Measurements from ENCODE around the gene PGA5.

Gene PGA5

GRCh38 chr11:61297341-61297740, 56.4 kb downstream of the PGA5 start (continued):
- no peak for TF ChIP-seq POU6F1 (CRISPR knock-in tag; IDR thresholded peaks at IDR 0.05; ENCODE audit: borderline replicate concordance, low read depth)
- TF ChIP-seq CSDC2 (CRISPR knock-in tag; IDR thresholded peaks at IDR 0.05): no peak
- no peak for TF ChIP-seq ZC3H10 (CRISPR knock-in tag; IDR thresholded peaks at IDR 0.05)
- TF ChIP-seq ZNF565 (CRISPR knock-in tag; conservative IDR thresholded peaks at IDR 0.05; ENCODE audit: low read depth): no peak
- no peak for TF ChIP-seq RARB (CRISPR knock-in tag; IDR thresholded peaks at IDR 0.05)

GRCh38 chr11:61297746-61298145, 56.8 kb downstream of the PGA5 start:
- TF ChIP-seq OSR1 (CRISPR knock-in tag; IDR thresholded peaks at IDR 0.05) (no peak), TCF4 (CRISPR knock-in tag; IDR thresholded peaks at IDR 0.05; ENCODE audit: borderline replicate concordance) (no peak), CSDC2 (CRISPR knock-in tag; IDR thresholded peaks at IDR 0.05) (no peak), ZNF70 (CRISPR knock-in tag; IDR thresholded peaks at IDR 0.05) (no peak), TOX (CRISPR knock-in tag; IDR thresholded peaks at IDR 0.05; ENCODE audit: borderline replicate concordance) (no peak), ARNTL (CRISPR knock-in tag; IDR thresholded peaks at IDR 0.05; ENCODE audit: borderline replicate concordance, low read depth) (no peak), ZFP3 (CRISPR knock-in tag; IDR thresholded peaks at IDR 0.05) (no peak), TSHZ2 (CRISPR knock-in tag; IDR thresholded peaks at IDR 0.05) (no peak), PATZ1 (CRISPR knock-in tag; IDR thresholded peaks at IDR 0.05; ENCODE audit: borderline replicate concordance) (no peak), CREB5 (CRISPR knock-in tag; IDR thresholded peaks at IDR 0.05; ENCODE audit: low read depth) (no peak), RARB (CRISPR knock-in tag; IDR thresholded peaks at IDR 0.05) (no peak), ISL1 (CRISPR knock-in tag; IDR thresholded peaks at IDR 0.05) (no peak), ZNF8 (CRISPR knock-in tag; IDR thresholded peaks at IDR 0.05) (no peak), CSRNP3 (CRISPR knock-in tag; IDR thresholded peaks at IDR 0.05) (no peak), ESRRG (CRISPR knock-in tag; IDR thresholded peaks at IDR 0.05) (no peak)
- ATAC-seq: no peak

GRCh38 chr11:61298663-61299244, 57.8 kb downstream of the PGA5 start:
- no peak for TF ChIP-seq SNAI2 (CRISPR knock-in tag; IDR thresholded peaks at IDR 0.05)
- no peak for TF ChIP-seq CSRNP3 (CRISPR knock-in tag; IDR thresholded peaks at IDR 0.05)
- no peak for TF ChIP-seq TSHZ2 (CRISPR knock-in tag; IDR thresholded peaks at IDR 0.05)
- TF ChIP-seq ZNF565 (CRISPR knock-in tag; conservative IDR thresholded peaks at IDR 0.05; ENCODE audit: low read depth): no peak
- TF ChIP-seq POU6F1 (CRISPR knock-in tag; IDR thresholded peaks at IDR 0.05; ENCODE audit: borderline replicate concordance, low read depth): no peak
- TF ChIP-seq BACH2 (CRISPR knock-in tag; IDR thresholded peaks at IDR 0.05; ENCODE audit: borderline replicate concordance): no peak
- no peak for TF ChIP-seq CSDC2 (CRISPR knock-in tag; IDR thresholded peaks at IDR 0.05)
- ATAC-seq: no peak
